HG03039 (cell line): ENCODE measurements around the gene TMEM201.
"Not testable (repeated sequence)": the region's sequence is repeated elsewhere in the genome, so short reads cannot be mapped to it uniquely, and the experiment has no call there.

Experiments used
- ATAC-seq: cut with Tn5 transposase; IDR thresholded peaks from one replicate; pipeline ENCODE4 v1.9.1; 2021; ENCODE audit warnings: mild to moderate bottlenecking, moderate library complexity; ENCODE audit not compliant: unreplicated experiment

The TMEM201 gene

GRCh38 chr1:9618909-9619679, 30.4 kb downstream of the TMEM201 start:
- no peak for ATAC-seq

GRCh38 chr1:9621032-9621431, 32.3 kb downstream of the TMEM201 start:
- no peak for ATAC-seq

GRCh38 chr1:9624081-9624480, 35.4 kb downstream of the TMEM201 start:
- ATAC-seq: no peak

DNA sequence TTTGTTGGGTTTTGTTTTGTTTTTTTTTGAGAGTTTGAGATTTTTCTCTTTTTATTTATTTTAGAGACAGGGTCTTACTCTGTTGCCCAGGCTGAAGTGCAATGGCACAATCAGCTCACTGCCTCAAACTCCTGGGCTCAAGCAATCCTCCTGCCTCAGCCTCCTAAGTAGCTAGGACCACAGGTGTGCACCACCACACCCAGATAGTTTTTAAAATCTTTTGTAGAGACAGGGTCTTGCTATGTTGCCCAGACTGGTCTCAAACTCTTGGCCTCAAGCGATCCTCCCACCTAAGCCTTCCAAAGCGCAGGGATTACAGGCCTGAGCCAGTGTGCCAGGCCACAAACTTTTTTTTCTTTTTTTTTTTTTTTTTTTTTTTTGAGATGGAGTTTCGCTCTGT, 36.3 kb downstream of the TMEM201 start:
- ATAC-seq: not testable (repeated sequence)

DNA sequence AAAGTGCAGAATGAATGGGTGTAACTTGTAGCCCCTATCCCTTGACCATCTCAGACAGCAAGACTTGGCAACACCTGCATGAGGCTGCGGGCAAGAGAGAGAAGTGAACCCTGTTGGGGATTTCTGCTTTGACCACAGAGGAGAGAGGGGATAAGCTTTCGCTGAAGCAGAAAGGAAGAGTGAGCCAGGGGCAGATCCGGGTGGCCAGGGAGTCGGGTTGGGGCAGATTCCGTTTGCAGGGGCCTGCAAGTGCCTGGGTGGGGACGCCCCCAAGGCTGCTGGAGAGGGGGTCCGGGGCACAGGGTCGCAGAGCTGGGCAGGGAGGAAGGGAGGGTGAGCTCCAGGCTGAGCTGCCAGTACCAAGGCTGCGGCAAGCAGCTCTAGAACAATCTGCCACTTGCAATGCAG, 37.5 kb downstream of the TMEM201 start:
- ATAC-seq: no peak

DNA sequence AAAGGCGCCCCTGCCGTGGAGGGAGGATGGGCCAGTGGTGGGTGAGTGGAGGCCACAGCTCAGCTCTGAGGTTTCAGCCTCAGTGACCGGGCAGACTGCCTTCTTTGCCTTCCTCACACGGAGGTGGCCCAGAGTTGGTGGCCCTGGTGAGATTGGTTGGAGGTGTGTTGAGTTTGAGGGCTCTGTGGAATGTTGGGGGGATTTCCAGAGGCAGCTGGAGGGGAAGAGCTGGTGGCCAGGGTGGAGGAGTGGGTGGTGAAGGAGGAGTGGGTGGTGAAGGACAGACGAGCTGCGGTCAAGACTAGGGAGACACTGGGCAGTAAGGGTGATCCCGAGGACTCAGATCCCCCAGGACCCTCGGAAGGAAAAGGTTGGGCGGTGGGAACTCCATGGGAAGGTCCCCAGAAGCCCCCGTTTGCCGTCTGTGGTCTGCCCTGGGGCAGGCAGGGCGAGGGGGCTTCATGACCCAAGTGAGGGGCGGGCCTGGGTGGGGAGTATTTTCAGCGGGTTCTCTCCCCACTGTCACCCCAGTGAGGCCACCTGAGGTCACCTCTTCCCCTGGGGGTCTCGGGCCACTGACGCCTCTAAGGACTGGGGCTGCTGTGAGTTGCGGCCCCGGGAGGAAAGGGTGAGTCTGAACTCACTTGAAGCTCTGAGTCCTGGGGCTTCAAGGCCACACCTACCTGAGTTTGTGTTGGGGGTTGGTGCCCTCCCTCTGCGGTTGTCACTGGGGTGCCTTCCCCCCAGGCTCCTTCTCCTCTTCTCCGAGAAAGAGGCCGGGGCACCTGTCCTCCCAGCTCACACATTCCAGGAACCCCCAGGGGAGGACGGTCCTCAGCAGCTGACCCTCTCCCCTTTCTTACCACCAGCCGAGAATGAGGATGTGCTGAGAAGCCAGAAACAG, 40.1 kb downstream of the TMEM201 start:
- no peak for ATAC-seq

DNA sequence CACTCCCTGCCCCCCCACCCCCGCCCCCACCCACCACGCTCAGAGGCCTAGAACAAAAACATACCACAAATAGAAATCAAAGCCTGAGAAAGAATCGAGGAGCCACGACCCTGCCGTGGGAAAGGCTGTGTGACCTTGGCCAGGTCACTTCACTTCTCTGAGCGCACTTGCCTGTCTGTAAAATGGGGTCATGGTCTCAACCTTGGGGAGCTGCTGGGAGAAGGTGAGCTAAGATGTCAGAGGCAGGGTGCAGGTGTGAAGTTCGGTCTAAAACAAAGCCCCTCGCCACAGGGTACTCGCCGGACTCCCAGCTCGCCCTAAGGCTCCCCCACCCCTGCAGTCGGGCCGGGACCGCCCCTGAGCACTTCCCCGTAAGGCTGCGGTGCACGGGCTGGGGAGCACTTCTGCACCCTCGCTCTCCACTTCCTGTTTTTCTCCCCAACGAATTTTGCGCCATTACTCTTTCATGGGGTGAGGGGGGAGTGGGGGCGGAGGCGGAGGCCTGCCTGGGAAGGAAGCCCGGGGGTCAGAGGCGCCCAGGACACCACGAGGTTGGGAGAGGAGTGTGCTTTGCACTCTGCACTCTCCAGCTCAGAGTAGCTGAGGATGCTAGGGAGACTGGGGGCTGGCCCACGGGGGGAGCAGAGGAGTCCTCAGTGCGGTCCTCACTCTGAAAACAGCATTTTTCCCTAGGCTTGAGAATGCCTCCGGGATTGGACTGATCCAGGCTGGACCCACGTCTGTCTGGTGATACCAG, 40.9 kb downstream of the TMEM201 start:
- no peak for ATAC-seq

- ATAC-seq: no peak
Measured at GRCh38 chr1:9630331-9631111, 41.8 kb downstream of the TMEM201 start.

- ATAC-seq: no peak
Measured at GRCh38 chr1:9631613-9632012, 42.9 kb downstream of the TMEM201 start.

GRCh38 chr1:9633493-9633892, 44.8 kb downstream of the TMEM201 start:
- no peak for ATAC-seq

DNA sequence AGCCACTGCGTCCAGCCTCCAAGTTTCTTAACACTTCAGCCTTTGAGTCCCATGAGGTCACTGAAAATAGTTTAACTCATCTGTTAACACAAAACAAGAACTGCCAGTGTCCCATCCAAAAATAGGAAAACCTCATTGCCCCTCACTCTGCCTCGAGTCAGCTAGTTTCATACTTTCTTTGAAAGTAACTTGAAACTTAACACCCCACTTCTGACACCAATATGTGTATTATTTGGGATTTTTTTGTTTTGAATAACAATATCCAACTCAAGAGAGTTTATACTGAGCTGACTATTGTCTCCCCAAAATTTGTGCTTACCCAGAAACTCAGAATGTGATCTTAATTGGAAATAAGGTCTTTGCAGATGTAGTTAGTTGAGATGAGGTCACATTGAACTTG, 45.9 kb downstream of the TMEM201 start:
- no peak for ATAC-seq

GRCh38 chr1:9639227-9639626, 50.5 kb downstream of the TMEM201 start:
- ATAC-seq: no peak

- no peak for ATAC-seq
Measured at GRCh38 chr1:9643351-9644256, 54.9 kb downstream of the TMEM201 start.

DNA sequence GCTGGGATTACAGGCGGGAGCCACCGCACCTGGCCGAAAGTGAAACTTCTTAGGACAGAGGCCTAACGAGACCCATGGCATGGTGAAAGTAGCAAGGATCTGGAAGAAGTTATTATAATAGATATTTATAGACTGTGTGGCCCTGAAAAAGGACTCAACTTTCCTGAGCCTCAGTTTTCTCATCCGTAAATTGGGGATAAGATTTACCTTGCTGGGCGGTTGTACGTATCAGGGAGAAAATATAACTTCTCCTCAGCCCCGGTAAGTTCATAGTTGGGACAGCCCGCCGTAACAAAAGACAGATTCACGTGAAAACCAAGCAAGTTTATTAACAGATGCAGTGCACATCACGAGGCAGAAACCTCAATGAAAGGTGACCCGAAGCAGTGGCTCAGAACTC, 57.3 kb downstream of the TMEM201 start:
- ATAC-seq: no peak

DNA sequence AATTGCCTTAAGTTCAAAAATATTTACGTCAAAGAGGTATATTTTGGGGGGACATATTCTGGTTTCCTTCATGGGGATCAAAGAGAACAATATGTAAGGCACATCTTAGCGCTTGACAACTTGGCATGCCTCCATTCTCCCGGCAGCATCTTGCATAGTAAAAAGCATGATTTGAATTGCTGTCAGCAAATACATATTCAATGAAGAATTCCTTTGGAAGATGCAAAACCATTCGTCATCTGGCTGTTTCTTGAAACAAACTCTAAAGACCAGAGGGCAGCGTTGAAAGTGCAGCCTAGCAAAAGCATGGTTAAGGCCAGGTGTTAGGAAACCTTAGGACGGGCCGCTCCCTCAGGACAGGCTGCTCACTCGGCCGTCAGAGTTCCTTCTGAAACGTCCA, 59.5 kb downstream of the TMEM201 start:
- no peak for ATAC-seq

DNA sequence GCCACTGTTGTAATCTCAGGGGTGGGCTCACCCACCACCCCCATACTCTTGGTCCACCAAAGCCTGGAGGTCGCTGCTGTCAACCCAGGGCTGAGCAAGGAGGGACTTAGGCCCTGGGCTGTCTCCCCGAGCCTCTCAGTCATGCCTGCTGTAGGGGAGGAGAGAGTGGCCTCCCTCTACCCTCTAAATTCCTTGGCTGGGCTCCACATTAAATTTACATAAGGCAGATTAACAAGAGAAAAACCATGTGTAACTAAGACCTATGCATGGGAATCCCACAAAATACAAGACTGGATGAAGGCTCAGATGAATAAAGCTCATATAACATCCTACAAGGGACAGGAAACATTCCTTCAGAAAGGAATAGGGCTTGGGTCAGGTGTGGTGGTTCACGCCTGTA, 61.1 kb downstream of the TMEM201 start:
- no peak for ATAC-seq

- no peak for ATAC-seq
Measured at GRCh38 chr1:9651220-9651564, 62.5 kb downstream of the TMEM201 start.

DNA sequence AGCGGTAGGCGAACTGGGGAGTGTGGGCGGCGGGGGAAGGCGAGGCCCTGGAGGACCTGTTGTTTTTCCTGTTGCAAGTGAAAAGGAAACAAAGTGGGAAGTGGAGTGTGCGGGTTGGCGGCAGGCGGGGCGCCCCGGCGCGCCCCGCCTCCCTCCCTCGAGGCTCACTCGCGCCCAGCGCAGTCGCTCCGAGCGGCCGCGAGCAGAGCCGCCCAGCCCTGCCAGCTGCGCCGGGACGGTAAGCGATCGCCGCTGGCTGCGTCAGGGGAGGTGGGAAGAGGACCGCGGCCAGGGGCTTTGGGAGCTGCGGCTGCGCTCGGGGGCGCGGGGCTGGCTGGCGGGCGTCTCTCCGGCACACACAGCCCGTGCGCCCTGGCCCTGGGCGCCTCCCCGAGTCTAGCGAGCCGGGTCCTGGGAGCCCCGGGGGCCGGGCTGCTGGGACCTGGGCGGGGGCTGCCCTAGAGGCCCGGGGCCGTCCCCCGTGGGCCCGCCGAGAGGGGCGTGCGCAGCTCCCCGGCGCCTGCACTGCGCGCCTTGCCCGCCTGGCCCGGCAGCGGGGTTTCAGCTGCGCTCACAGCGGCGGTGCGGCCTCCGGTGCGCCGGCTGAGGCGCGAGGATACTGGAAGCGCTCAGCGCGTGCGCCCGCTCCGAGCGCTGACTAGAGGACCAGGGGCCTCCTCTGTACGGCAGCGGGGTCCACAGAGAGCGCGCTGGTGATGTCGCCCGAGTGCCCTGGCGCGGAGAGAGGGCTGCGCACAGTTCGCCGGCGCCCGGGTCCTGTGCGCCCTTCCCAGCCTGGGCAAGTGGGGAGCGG, 63.1 kb downstream of the TMEM201 start, which contains the start of gene PIK3CD:
Gene PIK3CD (plus strand): TSS at position 167 of the 814 bp plus-strand sequence. CDS start 58,725 bp downstream, outside the sequence.
- ATAC-seq: no peak
